Measurements from ENCODE around the gene RPS5.
"Not testable (repeated sequence)": the region's sequence is repeated elsewhere in the genome, so short reads cannot be mapped to it uniquely, and the experiment has no call there.

Gene RPS5

DNA sequence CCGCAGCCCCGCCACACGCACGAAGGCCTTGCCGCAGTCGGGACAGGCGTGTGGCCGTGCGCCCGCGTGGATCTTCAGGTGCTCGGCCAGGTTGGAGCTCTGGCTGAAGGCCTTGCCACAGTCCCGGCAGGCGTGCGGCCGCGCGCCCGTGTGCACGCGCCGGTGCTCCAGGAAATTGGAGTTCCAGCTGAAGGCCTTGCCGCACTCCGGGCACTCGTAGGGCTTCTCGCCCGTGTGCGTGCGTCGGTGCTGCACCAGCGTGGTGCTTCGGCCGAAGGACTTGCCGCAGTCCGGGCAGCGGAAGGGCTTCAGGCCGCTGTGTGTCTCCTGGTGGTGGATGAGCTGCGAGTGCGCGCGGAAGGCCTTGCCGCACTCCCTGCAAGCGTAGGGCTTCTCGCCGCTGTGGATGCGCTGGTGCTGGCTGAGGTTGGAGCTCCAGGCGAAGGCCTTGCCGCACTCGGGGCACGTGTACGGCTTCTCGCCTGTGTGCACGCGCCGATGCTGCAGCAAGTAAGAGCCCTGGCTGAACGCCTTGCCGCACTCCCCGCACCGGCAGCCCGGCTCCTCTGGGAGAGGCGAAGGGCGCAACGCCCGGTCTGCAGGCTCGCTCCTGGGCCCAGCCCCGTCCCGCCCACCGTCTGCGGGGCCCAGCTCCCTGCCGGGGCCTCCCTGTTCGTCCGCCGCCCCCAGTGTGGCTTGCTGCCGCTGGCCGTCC, 30.1 kb upstream of the RPS5 start:
- DNase-seq (ENCODE audit: low spot score) = no peak

GRCh38 chr19:58357481-58358145, 29.5 kb upstream of the RPS5 start:
- no peak for DNase-seq (ENCODE audit: low spot score)

GRCh38 chr19:58361900-58362271, 25.2 kb upstream of the RPS5 start:
- peak; percentile 50 for DNase-seq (ENCODE audit: low spot score)

- peak; percentile 92 for DNase-seq (ENCODE audit: low spot score)
These were observed 24.6 kb upstream of the RPS5 start, which contains the start of gene ZNF497 for GRCh38 chr19:58362272-58362994. ZNF497 (minus strand) TSS chr19:58362751; CDS start chr19:58357635, 5,116 bp downstream.

DNA sequence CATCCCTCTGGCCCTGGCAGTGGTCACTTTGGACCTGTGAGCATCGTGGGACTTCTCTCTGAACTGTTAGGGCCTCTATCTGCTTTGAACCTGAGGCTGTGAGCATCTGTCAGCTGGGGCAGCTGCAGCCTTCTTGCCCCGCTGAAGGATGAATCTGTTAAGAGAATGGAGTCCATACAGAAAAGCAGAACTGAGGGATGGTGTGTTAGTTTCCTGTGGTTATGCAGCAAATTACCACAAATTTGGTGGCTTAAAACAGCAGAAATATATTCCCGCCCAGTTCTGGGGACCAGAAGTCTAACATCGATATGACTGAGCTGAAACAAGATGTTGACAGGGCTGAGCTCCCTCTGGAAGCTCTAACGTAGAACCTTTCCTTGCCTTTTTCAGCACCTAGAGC, 22.9 kb upstream of the RPS5 start:
- no peak for DNase-seq (ENCODE audit: low spot score)

GRCh38 chr19:58366585-58367430, 20.3 kb upstream of the RPS5 start:
- no peak for DNase-seq (ENCODE audit: low spot score)

DNA sequence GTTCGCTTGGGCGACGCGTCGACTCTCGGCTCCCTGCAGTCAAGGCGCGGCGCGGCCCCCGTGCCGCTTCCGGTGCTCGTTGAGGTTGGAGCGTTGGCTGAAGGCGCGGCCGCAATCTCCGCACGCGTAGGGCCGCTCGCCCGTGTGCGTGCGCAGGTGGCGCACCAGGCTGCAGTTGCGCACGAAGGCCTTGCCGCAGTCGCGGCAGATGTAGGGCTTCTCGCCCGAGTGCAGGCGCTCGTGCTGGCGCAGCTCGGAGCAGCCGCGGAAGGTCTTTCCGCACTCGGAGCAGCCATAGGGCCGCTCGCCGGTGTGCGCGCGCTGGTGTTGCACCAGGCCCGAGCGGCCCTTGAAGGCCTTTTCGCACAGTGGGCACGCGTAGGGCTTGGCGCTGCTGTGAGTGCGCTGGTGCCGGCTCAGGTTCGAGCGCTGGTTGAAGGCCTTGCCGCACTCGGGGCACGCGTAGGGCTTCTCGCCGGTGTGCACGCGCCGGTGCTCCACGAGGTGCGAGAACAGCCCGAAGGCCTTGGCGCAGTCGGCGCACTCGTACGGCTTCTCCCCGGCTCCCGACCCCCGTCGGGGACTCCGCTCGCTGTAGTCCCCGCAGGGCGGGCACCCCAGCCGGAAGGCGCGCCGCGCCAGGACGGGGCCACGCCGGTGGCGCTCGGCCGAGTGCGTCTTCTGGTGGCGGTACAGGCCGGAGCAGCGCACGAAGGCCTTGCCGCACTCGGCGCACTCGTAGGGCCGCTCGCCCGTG, 19.2 kb upstream of the RPS5 start:
- no peak for DNase-seq (ENCODE audit: low spot score)

GRCh38 chr19:58368561-58369360, 18.3 kb upstream of the RPS5 start:
- DNase-seq (ENCODE audit: low spot score) = no peak

- DNase-seq (ENCODE audit: low spot score) = no peak
These were observed 14.5 kb upstream of the RPS5 start for GRCh38 chr19:58372311-58373133.

DNA sequence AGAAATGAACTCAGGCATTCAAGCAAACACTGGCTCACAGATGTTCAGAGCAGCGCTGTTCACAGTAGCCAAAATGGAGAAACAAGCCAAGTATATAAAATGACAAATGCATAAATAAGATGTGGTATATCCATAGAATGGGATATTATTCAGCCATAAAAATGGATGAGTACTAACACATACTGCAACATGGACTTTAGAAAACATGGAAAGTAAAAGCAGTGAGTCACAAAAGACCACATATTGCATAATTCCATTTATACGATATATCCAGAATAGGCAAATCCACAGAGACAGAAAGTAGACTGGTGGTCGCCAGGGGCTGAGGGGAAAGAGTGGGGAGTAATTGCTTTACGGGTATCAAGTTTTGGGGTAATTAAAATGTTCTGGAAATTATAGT, 12.9 kb upstream of the RPS5 start:
- DNase-seq (ENCODE audit: low spot score) = no peak

GRCh38 chr19:58376724-58377123, 10.3 kb upstream of the RPS5 start:
- not testable (repeated sequence) for DNase-seq (ENCODE audit: low spot score)

DNA sequence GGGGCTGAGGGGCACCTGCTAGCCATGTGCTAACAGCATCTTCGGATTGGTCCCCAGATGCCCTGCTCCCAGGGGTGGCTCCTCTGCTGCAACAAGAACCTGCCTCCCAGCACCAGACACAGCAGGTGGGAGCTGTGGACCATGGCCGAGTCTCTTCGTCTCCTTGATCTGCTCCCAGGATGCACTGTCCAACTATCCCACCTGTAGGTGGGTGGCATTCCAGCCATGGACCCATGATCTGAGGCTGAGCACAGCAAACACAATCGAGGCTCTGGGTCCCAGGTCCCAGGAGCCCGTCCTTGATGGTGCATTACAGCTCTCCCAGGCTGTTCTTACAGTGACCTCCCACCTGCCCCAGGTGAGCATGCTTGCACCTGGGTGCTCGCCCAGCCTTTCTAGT, 7.8 kb upstream of the RPS5 start:
- no peak for DNase-seq (ENCODE audit: low spot score)

DNA sequence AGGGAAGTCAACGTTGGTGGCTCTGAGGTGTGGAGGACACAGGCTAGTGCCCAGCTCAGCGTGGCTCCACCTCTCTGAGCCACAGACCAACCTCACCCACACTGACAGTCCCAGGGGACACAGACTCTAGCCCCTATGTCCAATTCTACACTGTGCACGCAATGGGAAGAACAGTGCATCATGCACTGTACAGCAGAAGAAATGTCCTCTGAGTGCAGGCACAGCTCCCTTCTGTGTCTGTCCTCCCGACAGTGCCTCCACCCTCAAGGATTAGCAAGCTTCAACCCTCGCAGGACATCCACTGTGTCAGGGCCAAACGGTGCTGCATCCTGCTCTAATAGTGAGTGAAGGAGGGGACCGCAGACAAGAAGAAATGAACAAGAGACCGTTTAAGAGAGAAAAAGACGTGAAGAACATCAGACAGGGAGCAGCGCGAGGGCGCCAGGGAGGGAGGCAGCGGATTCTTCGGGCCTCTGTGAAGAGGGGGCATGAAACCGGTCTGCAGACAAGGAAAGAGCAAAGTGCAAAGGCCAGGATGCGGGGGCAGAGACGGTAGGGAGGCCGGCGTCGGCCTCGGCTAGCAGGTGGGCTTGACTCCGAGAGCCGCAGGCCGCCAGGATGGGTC, 6.9 kb upstream of the RPS5 start:
- no peak for DNase-seq (ENCODE audit: low spot score)

GRCh38 chr19:58380662-58381459, 6.2 kb upstream of the RPS5 start, which contains the start of gene ZNF837:
ZNF837 (minus strand) TSS chr19:58381030; CDS start chr19:58369332, 11,698 bp downstream.
- DNase-seq (ENCODE audit: low spot score) = peak; percentile 99

DNA sequence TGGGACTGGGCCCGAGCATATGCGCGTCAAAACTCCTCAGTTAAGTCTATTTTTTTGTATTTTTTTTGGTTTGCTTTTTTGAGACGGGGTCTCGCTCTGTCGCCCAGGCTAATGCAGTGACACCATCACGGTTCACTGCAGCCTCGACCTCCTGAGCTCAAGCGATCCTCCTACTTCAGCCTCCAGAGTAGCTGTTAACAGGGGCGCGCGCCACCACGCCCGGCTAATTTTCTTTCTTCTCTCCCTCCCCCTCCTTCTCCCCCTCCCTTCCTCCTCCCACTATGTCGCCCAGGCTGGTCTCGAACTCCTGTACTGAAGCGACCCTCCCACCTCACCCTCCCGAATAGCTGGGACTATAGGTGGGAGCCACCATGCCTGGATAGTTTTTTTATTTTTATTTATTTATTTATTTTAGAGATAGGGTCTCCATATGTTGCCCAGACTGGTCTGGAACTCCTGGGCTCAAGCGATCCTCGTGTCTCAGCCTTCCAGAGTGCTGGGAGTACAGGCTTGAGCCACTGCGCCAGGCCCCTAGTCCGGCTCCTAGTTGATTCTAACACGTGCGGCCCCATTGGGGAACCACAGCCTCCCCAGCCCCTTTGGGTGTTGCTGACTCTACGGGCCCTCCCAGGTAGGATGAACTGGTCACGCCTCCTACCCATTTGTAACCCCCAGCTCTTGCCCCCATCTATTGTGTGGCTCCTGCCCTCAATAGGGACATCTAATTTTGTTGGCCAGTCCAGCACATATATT, 5.4 kb upstream of the RPS5 start:
- no peak for DNase-seq (ENCODE audit: low spot score)

- no peak for DNase-seq (ENCODE audit: low spot score)
These were observed 4.0 kb upstream of the RPS5 start for GRCh38 chr19:58382997-58383603.

All from SK-N-DZ (cell line).